ENCODE measurements around the gene ULBP1. TPM values are rescaled to one million over a fixed set of nuclear protein-coding genes. Genes with fewer than 3 reads are reported as not detected.
"Not testable (repeated sequence)": the region's sequence is repeated elsewhere in the genome, so short reads cannot be mapped to it uniquely, and the experiment has no call there.

ULBP1 gene
- total RNA-seq, 5 donors from 2014 or later (not counting 1 experiment from before 2014, with no cell fraction given): 0.13 to 0.23 (median 0.14) TPM; not detected in 1

DNA sequence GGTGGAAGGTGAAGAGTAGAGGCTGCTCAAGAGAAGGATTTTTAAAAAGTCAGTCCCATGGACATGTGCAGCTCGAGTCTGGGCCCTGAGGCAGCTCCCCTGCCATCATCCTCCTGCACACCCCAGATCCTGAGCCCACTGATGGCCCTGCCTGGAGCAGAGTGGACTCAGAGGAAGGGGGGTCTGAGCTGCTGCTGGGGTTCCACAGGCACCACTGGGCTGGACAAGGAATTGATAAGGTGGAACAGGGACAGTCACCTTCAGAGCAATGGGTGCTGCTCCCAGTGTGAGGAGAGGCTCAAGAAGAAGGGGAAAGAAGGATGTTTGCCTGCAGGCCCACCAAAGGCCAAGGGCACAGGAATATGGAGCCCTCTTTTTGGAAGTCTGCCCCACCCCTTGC, 15.7 kb upstream of the ULBP1 start:
- no peak for DNase-seq
- H3K36me3 Mint-ChIP-seq: no peaks in the 10 kb centered on the region
- no peak for ATAC-seq (replicated peaks in 1 of 4)
- peaks cover 0 to 2% (median 0%) of the 10 kb centered on the region in 3 donors for H3K4me1 Mint-ChIP-seq
- Histone ChIP-seq H3K4me1 (ENCODE audit: control insufficient read depth in 1 of 2, extremely low read depth in 1 of 2, insufficient read depth in 2 of 2, low read length in 2 of 2) (no peaks in the 10 kb centered on the region), H3K36me3 (ENCODE audit: control insufficient read depth in 2 of 2, extremely low read depth in 1 of 2, insufficient read depth in 1 of 2, low read length in 1 of 2) (no peaks in the 10 kb centered on the region), H3K27me3 (replicated peaks in 1 of 2; ENCODE audit: control insufficient read depth in 2 of 2, extremely low read depth in 1 of 2, insufficient read depth in 2 of 2, low read length in 1 of 2) (peaks cover 11 to 33% of the 10 kb centered on the region in 2 experiments), H3K27ac (ENCODE audit: low read length) (no peak overlapping the region), H3K4me3 (ENCODE audit: control insufficient read depth in 1 of 2, extremely low read depth in 1 of 2, low read length in 1 of 2) (no peak overlapping the region), H3K9me3 (no peaks in the 10 kb centered on the region)
- H3K4me3 Mint-ChIP-seq: no peak overlapping the region
- ChIA-PET CTCF (interaction anchor here in 1 of 2 donors (0.6 kb wide), 1 partner anchor 58 kb away, joined by 3 read pairs; no protein-coding TSS in a partner anchor), POLR2A (no interaction called here)
- no CpG with 5 or more reads among the region's 1 CpG for WGBS (ENCODE audit: insufficient coverage)
- no peak overlapping the region for H3K27ac Mint-ChIP-seq
- no peaks in the 10 kb centered on the region for H3K9me3 Mint-ChIP-seq
- peaks cover 41 to 50% of the 10 kb centered on the region in 2 donors for H3K27me3 Mint-ChIP-seq

DNA sequence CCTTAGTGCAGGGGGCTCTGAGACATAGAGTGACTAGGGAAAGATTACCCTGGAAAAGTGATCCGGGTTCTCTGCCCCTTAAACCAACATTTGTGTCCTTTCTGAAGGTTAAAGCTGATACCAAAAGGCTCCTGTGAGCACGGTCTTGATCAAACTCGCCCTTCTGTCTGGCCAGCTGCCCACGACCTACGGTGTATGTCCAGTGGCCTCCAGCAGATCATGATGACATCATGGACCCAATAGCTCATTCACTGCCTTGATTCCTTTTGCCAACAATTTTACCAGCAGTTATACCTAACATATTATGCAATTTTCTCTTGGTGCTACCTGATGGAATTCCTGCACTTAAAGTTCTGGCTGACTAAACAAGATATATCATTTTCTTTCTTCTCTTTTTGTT, 15.1 kb upstream of the ULBP1 start:
- no peak overlapping the region for H3K27ac Mint-ChIP-seq
- H3K9me3 Mint-ChIP-seq: no peaks in the 10 kb centered on the region
- Histone ChIP-seq H3K4me3 (ENCODE audit: control insufficient read depth in 1 of 2, extremely low read depth in 1 of 2, low read length in 1 of 2) (no peak overlapping the region), H3K27ac (ENCODE audit: low read length) (no peak overlapping the region), H3K4me1 (ENCODE audit: control insufficient read depth in 1 of 2, extremely low read depth in 1 of 2, insufficient read depth in 2 of 2, low read length in 2 of 2) (peaks cover 0 to 1% of the 10 kb centered on the region in 2 experiments), H3K9me3 (no peaks in the 10 kb centered on the region), H3K36me3 (ENCODE audit: control insufficient read depth in 2 of 2, extremely low read depth in 1 of 2, insufficient read depth in 1 of 2, low read length in 1 of 2) (no peaks in the 10 kb centered on the region), H3K27me3 (replicated peaks in 1 of 2; ENCODE audit: control insufficient read depth in 2 of 2, extremely low read depth in 1 of 2, insufficient read depth in 2 of 2, low read length in 1 of 2) (peaks cover 11 to 36% of the 10 kb centered on the region in 2 experiments)
- DNase-seq: no peak
- no peak overlapping the region for H3K4me3 Mint-ChIP-seq
- CTCF ChIA-PET: no interaction called here
- peaks cover 47 to 54% of the 10 kb centered on the region in 2 donors for H3K27me3 Mint-ChIP-seq
- ATAC-seq (replicated peaks in 1 of 4): no peak
- peaks cover 0 to 3% (median under 1%) of the 10 kb centered on the region in 3 donors for H3K4me1 Mint-ChIP-seq
- WGBS (ENCODE audit: insufficient coverage): 75% methylated on average over 5 of the region's 5 CpGs
- H3K36me3 Mint-ChIP-seq: no peaks in the 10 kb centered on the region
- POLR2A ChIA-PET: no interaction called here

DNA sequence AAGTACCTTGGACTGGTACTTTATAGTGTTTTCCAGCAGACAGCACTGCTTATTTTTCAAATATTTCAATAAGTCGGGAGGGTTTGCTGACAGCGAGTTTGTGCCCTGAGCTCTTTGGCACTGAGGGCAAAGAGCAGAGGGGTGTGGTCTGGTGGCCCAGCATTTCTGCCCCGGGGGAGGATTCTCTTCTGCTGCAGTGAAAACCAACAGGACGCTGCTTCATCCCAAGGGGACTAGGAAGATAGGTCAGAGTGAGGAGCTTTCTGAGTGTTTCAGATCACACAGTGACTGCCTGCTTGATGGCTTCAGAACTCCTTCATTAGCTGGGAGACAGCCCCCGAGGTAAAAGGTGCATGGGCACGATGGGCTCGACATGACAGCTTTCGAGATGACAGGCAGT, 13.3 kb upstream of the ULBP1 start:
- peaks cover 11 to 53% of the 10 kb centered on the region in 2 experiments for H3K27me3 ChIP-seq (replicated peaks in 1 of 2; ENCODE audit: control insufficient read depth in 2 of 2, extremely low read depth in 1 of 2, insufficient read depth in 2 of 2, low read length in 1 of 2)
- Mint-ChIP-seq H3K4me3 (no peak overlapping the region), H3K27me3 (peaks cover 55 to 62% of the 10 kb centered on the region in 2 donors), H3K27ac (no peak overlapping the region), H3K36me3 (no peaks in the 10 kb centered on the region), H3K4me1 (peaks cover 7 to 10% (median 7%) of the 10 kb centered on the region in 3 donors), H3K9me3 (no peaks in the 10 kb centered on the region)
- no peak overlapping the region for H3K27ac ChIP-seq (ENCODE audit: low read length)
- peaks cover 0 to 17% of the 10 kb centered on the region in 2 experiments for H3K4me1 ChIP-seq (ENCODE audit: control insufficient read depth in 1 of 2, extremely low read depth in 1 of 2, insufficient read depth in 2 of 2, low read length in 2 of 2)
- no peak overlapping the region for H3K4me3 ChIP-seq (ENCODE audit: control insufficient read depth in 1 of 2, extremely low read depth in 1 of 2, low read length in 1 of 2)
- DNase-seq (no peak), ATAC-seq (replicated peaks in 1 of 4) (no peak)
- 52% methylated on average over 8 of the region's 8 CpGs for WGBS (ENCODE audit: insufficient coverage)
- no peaks in the 10 kb centered on the region for H3K9me3 ChIP-seq
- H3K36me3 ChIP-seq (ENCODE audit: control insufficient read depth in 2 of 2, extremely low read depth in 1 of 2, insufficient read depth in 1 of 2, low read length in 1 of 2): no peaks in the 10 kb centered on the region
- POLR2A ChIA-PET: no interaction called here
- CTCF ChIA-PET: no interaction called here

DNA sequence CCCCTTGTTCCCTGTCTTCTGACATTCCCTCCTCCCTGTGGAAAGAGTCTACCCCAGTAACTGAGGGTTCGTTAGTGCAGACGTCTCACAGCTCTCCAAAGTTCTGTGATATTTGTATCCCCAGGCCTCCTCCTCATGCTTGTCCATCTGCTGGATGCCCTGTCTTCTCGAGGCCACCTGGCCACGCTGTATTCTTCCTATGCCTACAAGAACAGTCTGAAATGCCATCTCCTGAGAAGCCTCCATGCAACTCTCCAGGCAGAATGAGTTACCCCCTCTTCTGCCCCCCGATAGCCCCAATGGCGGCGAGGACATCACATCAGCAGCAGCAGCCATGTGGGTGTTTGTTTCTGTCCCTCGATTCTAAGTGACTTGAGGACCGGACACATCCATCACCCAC, 12.6 kb upstream of the ULBP1 start:
- Histone ChIP-seq H3K4me3 (ENCODE audit: control insufficient read depth in 1 of 2, extremely low read depth in 1 of 2, low read length in 1 of 2) (no peak overlapping the region), H3K9me3 (no peaks in the 10 kb centered on the region), H3K36me3 (ENCODE audit: control insufficient read depth in 2 of 2, extremely low read depth in 1 of 2, insufficient read depth in 1 of 2, low read length in 1 of 2) (no peaks in the 10 kb centered on the region), H3K27ac (ENCODE audit: low read length) (no peak overlapping the region), H3K27me3 (replicated peaks in 1 of 2; ENCODE audit: control insufficient read depth in 2 of 2, extremely low read depth in 1 of 2, insufficient read depth in 2 of 2, low read length in 1 of 2) (peaks cover 14 to 58% of the 10 kb centered on the region in 2 experiments), H3K4me1 (ENCODE audit: control insufficient read depth in 1 of 2, extremely low read depth in 1 of 2, insufficient read depth in 2 of 2, low read length in 2 of 2) (peaks cover 0 to 17% of the 10 kb centered on the region in 2 experiments)
- Mint-ChIP-seq H3K9me3 (no peaks in the 10 kb centered on the region), H3K36me3 (no peaks in the 10 kb centered on the region), H3K4me1 (peaks cover 9 to 11% (median 9%) of the 10 kb centered on the region in 3 donors), H3K27me3 (peaks cover 61 to 68% of the 10 kb centered on the region in 2 donors), H3K27ac (no peak overlapping the region), H3K4me3 (no peak overlapping the region)
- ChIA-PET CTCF (no interaction called here), POLR2A (no interaction called here)
- DNase-seq (no peak), ATAC-seq (replicated peaks in 1 of 4) (no peak)
- WGBS (ENCODE audit: insufficient coverage): 65% methylated on average over 7 of the region's 9 CpGs

DNA sequence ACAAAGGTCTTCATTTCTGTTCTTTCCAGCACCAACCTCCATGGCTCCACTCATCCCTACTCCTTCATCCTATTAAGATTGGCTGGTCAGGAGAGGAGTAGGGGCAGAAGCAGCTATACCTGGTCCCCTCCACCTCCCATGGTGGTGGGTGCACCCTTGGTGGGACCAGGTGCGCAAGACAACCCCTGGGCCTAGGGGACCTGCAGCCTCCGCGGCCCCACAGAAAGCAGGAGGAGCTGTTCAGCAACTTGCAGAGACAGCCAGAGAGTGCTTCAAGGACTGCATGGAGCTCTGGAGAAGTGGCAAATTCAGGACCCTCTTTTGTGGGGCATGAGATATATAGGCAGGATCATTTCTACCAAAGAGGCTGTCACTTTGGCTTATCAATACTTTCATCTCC, 12.1 kb upstream of the ULBP1 start:
- Mint-ChIP-seq H3K36me3 (no peaks in the 10 kb centered on the region), H3K27ac (no peak overlapping the region)

DNA sequence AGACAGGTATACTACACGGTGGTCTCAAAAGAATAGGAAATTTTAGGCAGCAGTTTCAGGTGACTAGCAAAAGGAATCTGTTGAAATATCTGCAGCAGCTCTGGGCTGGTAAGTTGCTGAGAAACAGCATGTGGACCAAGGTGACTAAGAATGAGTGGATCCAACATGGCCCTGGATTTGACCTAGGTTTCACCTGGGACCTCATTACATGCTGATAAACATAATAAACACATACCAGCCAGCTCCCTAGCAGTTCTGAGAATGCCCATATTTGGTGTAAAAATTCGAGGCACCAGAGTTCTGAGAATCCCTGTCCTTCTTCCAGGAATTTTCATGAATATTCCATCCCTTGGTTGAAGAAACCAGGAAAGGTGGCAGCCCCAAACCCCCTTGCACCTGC, 10.4 kb upstream of the ULBP1 start:
- Mint-ChIP-seq H3K4me3 (peak overlapping the region in 1 of 3 donors; percentile 25), H3K4me1 (peaks cover 9 to 11% (median 9%) of the 10 kb centered on the region in 3 donors), H3K27me3 (peaks cover 66 to 72% of the 10 kb centered on the region in 2 donors)
- H3K4me1 ChIP-seq (ENCODE audit: control insufficient read depth in 1 of 2, extremely low read depth in 1 of 2, insufficient read depth in 2 of 2, low read length in 2 of 2): peaks cover 0 to 17% of the 10 kb centered on the region in 2 experiments
- H3K27ac Mint-ChIP-seq; POLR2A ChIA-PET; H3K36me3 Mint-ChIP-seq; H3K9me3 Mint-ChIP-seq; H3K36me3 ChIP-seq (ENCODE audit: control insufficient read depth in 2 of 2, extremely low read depth in 1 of 2, insufficient read depth in 1 of 2, low read length in 1 of 2); H3K27ac ChIP-seq (ENCODE audit: low read length); ATAC-seq (replicated peaks in 1 of 4); H3K9me3 ChIP-seq; H3K4me3 ChIP-seq (ENCODE audit: control insufficient read depth in 1 of 2, extremely low read depth in 1 of 2, low read length in 1 of 2); DNase-seq: not testable (repeated sequence)
- peaks cover 14 to 58% of the 10 kb centered on the region in 2 experiments for H3K27me3 ChIP-seq (replicated peaks in 1 of 2; ENCODE audit: control insufficient read depth in 2 of 2, extremely low read depth in 1 of 2, insufficient read depth in 2 of 2, low read length in 1 of 2)
- CTCF ChIA-PET: interaction anchor here in 1 of 2 donors (1.4 kb wide), 1 partner anchor 63 kb away, joined by 6 read pairs; no protein-coding TSS in a partner anchor
- WGBS (ENCODE audit: insufficient coverage): 36% methylated on average over 2 of the region's 2 CpGs

More for the DNA sequence above, 12.1 kb upstream of the ULBP1 start:
- H3K27me3 Mint-ChIP-seq: peaks cover 65 to 68% of the 10 kb centered on the region in 2 donors
- Histone ChIP-seq H3K27ac (ENCODE audit: low read length) (no peak overlapping the region), H3K4me1 (ENCODE audit: control insufficient read depth in 1 of 2, extremely low read depth in 1 of 2, insufficient read depth in 2 of 2, low read length in 2 of 2) (peaks cover 0 to 17% of the 10 kb centered on the region in 2 experiments), H3K27me3 (replicated peaks in 1 of 2; ENCODE audit: control insufficient read depth in 2 of 2, extremely low read depth in 1 of 2, insufficient read depth in 2 of 2, low read length in 1 of 2) (peaks cover 14 to 59% of the 10 kb centered on the region in 2 experiments), H3K9me3 (no peaks in the 10 kb centered on the region), H3K4me3 (ENCODE audit: control insufficient read depth in 1 of 2, extremely low read depth in 1 of 2, low read length in 1 of 2) (no peak overlapping the region), H3K36me3 (ENCODE audit: control insufficient read depth in 2 of 2, extremely low read depth in 1 of 2, insufficient read depth in 1 of 2, low read length in 1 of 2) (no peaks in the 10 kb centered on the region)
- no peak for ATAC-seq (replicated peaks in 1 of 4)
- WGBS (ENCODE audit: insufficient coverage): 79% methylated on average over 3 of the region's 3 CpGs
- H3K9me3 Mint-ChIP-seq: no peaks in the 10 kb centered on the region
- CTCF ChIA-PET: interaction anchor here in 1 of 2 donors (0.8 kb wide), 1 partner anchor 10 kb away, joined by 3 read pairs; no protein-coding TSS in a partner anchor
- H3K4me3 Mint-ChIP-seq: no peak overlapping the region
- POLR2A ChIA-PET: no interaction called here
- H3K4me1 Mint-ChIP-seq: peaks cover 9 to 11% (median 9%) of the 10 kb centered on the region in 3 donors
- DNase-seq: no peak

All from T-cell (primary cell).